GM13976 (cell line): ENCODE measurements around the gene RYK.

Experiments
- DNase-seq: peaks from one replicate; pipeline ENCODE4 v3.0.0; 2012; ENCODE audit warnings: low spot score
- CTCF ChIP-seq: IDR thresholded peaks from 2 replicates; pipeline ENCODE4 v1.5.1; 2012; ENCODE audit warnings: borderline replicate concordance, mild to moderate bottlenecking; ENCODE audit not compliant: insufficient read depth; ENCODE audit errors: extremely low read depth, missing control alignments, control extremely low read depth
- in situ Hi-C: fragments of 300-500 bp; cut with MboI; formaldehyde crosslinking; loops from one replicate; pipeline ENCODE4 v1.12.0; 2022; ENCODE audit warnings: low sequenced_read_pairs, mixed read lengths, inconsistent platforms; ENCODE audit not compliant: unreplicated experiment

The RYK gene

GRCh38 chr3:134155446-134155845 lies 95.2 kb downstream of the RYK start:
- TF ChIP-seq CTCF, result no peak
- no peak for DNase-seq
- in situ Hi-C loops, result no loop called here

- in situ Hi-C loops, result no loop called here
- no peak for DNase-seq
- no peak for TF ChIP-seq CTCF
Observed at GRCh38 chr3:134153761-134154160, 96.9 kb downstream of the RYK start.

- DNase-seq, result no peak
- in situ Hi-C loops, result no loop called here
- no peak for TF ChIP-seq CTCF
Observed at GRCh38 chr3:134150476-134150875, 100.2 kb downstream of the RYK start.

- no peak for TF ChIP-seq CTCF
- no peak for DNase-seq
- in situ Hi-C loops, result no loop called here
Observed at GRCh38 chr3:134149286-134149685, 101.4 kb downstream of the RYK start.

GRCh38 chr3:134148534-134148933 lies 102.1 kb downstream of the RYK start:
- in situ Hi-C loops, result no loop called here
- no peak for TF ChIP-seq CTCF
- no peak for DNase-seq

- no peak for TF ChIP-seq CTCF
- DNase-seq, result no peak
- in situ Hi-C loops, result no loop called here
Observed at GRCh38 chr3:134147411-134147810, 103.2 kb downstream of the RYK start.

- TF ChIP-seq CTCF, result no peak
- no peak for DNase-seq
- in situ Hi-C loops, result no loop called here
Observed at GRCh38 chr3:134146666-134147065, 104.0 kb downstream of the RYK start.
